Measurements from ENCODE around the gene F2.

The F2 gene

DNA sequence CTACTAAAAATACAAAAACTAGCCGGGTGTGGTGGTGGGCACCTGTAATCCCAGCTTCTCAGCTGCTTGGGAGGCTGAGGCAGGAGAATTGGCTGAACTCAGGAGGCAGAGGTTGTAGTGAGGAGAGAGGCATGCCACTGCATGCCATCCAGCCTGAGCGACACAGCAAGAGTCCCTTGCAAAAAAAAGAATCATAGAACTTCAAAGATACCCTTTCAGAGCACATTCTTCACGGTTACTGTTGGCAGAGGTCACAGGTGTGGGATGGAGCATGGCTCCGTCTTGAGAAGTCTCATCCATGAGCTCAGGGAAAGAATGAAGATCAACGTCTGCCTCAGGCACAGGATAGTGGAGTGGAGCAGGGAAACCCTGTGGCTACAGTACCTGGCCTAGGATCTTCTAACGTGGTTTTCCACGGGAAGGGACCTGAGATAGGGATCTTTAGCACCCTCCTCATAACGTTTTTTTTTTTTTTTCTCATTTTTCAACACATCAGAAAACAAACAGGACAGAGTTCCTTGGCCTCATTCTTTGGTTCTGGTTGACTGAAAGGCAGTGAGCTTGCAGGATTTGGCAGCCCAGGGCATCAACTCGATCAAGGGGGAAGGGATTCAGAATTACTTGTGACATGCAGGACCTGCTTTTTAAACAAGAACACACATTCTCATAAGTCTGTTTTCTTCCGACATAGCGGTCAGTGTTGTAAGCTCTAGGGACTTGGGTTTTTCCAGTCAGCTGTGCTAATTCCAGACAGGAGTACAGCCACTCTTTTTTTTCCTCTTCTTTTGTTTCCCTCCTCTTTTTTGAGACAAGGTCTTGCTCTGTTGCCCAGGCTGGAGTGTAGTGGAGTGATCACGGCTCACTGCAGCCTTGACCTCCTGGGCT lies 22.8 kb downstream of the F2 start:
- DNase-seq, result no peak

DNA sequence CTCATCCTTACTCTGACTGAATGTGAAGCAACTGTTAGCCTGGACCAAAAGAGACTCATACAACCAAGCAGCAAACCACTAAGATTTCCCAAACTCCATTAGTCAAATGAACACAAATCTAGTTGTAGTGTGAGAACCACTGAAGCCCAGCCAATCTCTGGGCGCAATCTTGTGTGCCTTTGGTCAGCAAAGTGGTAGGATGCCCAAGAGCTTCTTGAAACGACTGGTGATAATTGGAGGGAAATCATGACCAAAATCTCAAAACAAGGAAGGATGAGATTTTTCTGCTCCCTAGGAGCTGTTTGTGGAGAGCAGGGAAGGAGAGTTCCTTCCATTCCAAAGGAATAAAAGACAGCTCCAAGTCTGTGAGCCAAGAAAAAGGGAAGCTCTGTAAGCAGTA lies 24.0 kb downstream of the F2 start:
- DNase-seq, result no peak

DNA sequence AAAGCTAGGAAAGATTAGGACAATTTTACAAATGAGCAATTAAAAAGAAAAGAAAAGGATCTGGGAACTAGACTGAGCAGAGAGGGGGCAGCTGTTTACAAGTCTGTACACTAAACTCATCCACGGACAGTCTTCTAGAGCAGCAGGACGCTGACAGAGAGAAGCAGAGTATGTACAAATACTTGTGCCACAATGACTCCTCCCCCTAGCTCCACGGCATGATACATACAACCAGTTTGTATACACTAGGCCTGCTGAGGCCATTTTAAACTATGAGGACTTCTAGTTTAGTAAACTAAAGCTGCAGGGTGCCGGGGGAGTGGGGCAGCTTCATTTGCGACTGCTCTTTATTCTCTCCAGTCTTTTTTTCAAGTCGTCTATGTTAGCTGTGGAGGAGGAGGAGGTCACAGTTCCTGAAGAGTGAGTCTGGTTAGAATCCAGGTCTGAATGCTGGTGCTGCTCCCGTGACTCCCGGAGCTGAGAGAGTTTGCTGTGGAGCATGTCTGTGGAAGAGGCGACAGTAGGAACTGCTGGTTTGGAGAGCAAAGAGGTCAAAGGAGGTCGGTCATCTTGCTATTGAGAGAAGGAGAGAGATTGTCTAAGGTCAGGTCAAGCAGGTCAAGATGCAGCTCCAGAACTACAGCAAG lies 24.8 kb downstream of the F2 start:
- no peak for DNase-seq

DNA sequence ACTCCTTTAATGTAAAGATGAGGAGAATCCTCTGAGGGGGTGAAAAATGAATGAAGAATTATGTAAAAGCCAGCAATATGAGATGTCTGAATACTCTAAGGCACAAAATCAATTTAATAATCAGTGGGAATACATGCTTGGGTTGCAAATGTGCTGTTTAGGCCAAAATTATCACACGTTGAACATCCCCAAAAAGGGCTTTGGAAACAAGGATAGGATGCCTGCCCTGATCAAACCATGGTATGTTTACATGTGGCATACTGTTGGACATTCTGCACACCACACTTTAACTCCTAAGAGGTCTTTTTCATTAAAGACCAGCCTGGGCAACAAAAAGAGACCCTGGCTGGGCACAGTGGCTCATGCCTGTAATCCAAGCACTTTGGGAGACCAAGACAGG lies 26.3 kb downstream of the F2 start:
- DNase-seq, result no peak

DNA sequence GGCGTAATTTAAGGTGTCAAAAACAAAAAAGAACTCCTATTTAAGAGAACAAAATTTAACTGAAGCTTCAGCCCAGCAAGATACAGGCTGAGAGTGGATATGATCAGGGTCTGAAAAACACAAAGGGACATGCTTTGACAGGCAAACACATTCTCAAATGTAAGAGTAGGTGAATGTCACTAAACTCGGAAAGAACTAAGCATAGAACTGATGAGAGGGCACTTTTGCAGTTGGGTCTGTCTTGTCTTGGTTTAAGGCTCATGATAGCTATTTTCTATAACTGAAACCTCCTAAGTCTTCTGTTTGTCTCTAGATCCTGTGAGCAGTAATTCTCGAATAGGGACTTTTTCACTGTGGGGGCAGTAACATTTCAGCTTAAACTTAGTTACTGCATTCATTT lies 27.0 kb downstream of the F2 start:
- DNase-seq, result no peak

DNA sequence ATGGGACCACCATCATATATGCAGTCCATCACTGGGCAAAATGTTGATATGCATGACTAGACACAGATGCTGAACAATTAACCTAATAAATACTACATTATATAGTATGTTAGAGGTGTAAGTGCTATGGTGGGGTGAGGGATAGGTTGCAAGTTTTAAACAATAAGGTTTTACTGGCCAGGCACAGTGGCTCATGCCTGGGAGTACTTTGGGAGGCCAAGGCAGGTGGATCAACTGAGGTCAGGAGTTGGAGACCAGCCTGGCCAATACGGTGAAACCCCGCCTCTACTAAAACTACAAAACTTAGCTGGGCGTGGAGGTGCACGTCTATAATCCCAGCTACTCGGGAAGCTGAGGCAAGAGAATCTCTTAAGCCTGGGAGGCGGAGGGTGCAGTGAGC lies 28.1 kb downstream of the F2 start:
- DNase-seq, result no peak

DNA sequence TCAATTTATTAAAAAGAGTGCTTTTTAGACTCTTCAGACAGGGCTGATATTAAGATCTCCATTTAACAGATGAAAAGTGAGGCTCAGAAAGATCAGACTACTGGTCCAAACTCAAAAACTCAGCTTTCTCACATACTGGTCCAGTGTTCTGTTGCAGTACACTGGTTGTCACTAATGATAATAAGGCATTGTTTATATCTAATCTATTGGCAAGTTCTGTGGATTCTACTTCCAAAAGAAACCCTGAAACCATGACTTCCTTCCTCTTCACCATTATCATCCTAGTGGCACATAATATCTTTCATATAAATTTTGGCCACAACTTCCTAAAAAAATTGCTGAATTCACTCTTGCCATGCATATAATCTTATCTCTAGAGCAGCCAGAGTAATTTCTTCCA lies 36.9 kb downstream of the F2 start:
- no peak for DNase-seq

DNA sequence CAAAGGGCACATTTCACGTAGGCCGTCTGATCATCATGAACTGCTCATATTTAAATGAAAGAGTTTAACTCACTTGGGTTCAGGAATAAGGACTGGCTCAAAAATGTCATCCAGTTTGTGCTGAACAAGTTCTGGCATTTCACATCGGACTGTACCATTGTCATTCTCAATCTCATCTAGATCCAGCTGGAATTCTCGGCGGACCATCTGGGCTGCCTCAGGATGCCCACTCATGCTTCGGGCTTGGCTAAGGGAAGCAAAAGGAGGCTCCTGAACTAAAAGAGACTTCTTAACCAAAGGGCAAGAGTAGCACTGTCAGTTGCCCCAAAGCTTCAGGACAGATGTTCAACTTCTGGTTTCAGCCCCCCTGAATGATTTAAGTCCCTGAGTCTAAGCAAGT lies 40.2 kb downstream of the F2 start:
- peak in 1 of 51 donors; percentile 6 for DNase-seq

DNA sequence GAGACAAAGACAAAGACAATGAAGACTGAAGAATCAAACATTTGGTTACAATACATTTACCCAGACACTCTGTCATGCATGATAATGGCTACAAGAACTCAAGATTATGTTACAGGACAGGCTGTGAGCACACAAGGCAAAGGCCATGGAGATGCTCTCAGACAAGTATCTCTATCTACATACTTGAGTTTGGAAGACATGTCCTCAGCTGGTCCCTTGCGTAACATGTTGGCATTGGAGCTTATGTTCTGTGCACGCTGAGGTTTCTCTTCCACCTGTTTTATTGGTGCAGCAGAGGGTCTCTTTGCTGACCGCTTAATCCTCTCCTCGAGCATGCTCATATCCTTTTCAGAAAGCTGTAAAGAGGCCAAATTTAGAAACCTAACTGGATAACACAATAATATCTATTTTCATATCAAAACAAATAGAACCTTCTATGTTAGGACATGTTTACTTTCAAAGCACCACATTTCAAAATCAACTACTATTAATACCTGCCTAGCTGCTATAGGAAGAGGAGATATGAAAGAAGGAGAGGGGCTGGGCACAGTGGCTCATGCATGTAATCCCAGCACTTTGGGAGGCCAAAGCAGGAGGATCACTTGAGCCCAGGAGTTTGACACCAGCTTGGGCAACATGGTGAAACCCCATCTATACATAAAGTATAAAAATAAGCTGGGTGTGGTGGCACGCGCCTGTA lies 41.6 kb downstream of the F2 start:
- no peak for DNase-seq

DNA sequence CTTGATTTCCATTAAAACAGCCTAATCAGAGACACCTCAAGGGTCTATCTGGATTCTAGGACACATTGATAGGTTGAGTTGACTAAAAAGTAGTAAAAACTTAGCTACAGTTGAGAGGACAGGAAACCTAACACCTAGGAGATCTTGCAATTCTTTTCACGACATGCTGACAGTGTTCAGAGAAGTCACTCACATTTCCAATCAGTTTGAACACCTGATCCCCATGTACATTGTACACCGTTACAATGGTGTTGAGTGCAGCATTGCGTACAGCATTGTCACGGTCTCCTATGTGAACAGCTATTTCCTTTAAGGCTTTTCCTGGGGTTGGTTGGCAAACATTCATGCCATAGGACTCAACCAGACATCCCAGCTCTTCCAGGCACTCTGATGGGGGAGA lies 42.8 kb downstream of the F2 start:
- no peak for DNase-seq

DNA sequence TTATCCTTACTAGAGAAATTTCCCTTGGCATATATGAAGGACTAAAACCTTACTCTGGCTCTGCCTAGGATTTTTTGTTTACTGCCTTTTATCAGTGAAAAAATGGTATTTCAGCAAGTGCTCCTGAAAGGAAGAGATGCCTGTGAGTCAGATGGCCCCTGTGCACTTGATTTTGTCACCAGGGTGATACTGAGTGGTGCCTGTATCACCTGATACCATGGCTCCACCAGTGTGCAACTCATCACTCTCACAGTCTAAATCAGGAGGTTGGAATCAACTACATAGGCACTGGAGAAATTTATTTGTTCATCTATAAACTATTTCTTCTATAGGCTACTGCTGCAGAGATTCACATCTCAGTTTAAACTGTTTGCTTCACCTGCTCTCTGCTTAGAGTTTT lies 43.2 kb downstream of the F2 start:
- peak in 1 of 51 donors; percentile 16 for DNase-seq

DNA sequence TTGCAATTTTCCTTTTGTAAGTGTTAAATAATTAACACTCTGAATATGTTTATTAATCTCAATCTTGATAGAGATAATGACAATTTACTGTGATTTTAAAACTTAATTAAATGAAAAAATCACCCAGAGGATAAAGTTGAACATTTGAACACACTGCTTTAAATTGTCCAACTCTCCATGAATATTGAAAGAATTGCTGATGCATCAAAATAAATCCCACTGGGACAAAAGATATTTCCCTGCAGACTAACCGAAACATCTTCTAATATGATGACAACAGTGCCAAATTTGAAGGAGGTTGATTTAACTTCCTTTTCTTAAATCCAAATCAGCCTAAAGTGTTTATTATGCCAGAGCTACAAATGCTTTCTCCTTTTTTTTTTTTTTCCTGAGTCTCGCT lies 47.6 kb downstream of the F2 start:
- no peak for DNase-seq

DNA sequence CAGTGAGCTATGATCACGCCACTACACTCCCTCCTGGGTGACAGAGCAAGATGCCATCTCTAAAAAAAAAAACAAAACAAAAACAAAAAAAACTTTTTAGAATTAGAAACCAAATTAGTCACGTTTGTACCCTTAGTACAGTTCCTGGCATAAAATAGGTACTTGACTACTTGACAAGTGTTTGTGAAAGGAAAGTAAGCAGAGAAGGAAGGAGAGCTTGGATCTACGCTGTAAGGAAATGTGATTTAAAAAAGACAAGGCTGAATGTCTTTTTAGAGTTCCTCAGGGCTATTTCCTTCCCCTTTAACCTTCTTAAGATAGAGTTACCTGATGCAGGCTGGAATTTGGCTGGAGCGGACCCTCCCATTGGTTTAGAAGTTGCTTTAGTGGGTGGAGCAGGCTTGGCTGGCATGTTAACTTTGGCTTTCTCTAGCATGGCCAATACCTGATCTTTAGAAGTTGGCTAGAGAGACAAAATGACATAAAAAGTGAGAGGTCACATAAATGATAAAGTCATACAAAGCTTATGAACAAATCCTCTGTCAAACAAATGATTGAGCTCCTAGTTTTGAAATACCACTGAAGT lies 50.7 kb downstream of the F2 start:
- no peak for DNase-seq

DNA sequence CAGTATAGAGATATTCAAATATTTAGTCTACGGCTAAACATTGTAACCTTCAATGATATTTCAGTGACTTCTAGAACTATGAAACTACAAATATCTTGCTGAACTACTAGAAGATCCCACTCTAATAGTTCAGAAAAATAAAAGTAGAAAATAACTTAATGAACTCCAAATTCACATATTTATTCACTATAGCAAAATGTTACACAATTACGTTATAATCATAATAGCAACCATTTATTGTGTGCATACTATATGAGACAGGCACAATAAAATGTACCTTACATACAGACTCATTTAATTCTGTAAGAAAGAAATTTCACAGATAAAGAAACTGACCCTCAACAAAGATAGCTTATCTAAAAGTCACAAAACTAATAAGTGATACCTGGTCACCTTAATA lies 57.9 kb downstream of the F2 start:
- no peak for DNase-seq

DNA sequence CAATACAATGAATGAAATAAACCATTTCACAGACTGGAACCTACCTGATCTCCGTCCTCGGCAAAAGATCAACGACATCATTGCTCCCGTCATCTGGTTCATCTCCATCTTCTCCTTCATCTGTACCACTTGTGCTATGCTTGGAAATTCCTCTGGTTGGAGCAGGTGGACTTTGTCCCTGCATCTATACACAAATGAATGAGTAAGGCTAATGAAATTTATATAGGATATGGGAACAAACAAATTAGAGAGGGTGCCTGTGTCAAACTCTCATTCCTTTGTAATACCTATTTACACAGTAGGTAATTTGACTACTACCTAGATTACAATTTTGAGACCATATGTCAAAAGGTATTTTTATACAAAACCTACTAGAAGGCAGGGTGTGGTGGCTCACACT lies 59.4 kb downstream of the F2 start:
- no peak for DNase-seq

All from hypothalamus (tissue), 51 donors.